ENCODE data around the gene PDZD2.

Gene PDZD2

DNA sequence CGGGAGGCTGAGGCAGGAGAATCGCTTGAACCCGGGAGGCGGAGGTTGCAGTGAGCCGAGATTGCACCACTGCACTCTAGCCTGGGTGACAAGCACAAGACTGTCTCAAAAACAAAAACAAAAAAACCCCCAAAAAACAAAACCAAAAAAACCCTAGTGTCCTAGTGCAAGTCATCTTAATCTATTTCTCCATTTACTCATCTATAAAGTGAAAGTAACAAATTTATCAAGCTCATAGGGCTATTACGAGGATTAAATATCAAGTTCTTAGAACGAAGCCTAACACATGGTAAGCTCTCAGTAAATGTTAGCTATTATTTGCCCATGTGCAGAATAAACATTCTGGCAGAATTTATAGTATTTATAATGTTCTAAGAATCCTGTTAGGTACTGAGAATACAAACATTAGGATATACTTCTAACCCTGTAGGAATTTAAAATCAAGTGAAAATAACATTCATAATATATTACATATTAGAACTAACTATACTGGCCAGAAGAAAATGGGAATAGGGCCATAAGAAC is 490.2 kb downstream of the PDZD2 start:
- peaks cover 75% of the 10 kb centered on the region for H3K36me3 ChIP-seq
- H3K9me3 ChIP-seq (ENCODE audit: severe bottlenecking) = no peaks in the 10 kb centered on the region
- no peak overlapping the region for H3K27ac ChIP-seq
- no peaks in the 10 kb centered on the region for H3K27me3 ChIP-seq (ENCODE audit: insufficient read depth, low read depth, severe bottlenecking)
- H3K4me3 ChIP-seq (ENCODE audit: low read depth, low read length) = no peak overlapping the region
- DNase-seq = no peak
- TF ChIP-seq, protein P1, sequence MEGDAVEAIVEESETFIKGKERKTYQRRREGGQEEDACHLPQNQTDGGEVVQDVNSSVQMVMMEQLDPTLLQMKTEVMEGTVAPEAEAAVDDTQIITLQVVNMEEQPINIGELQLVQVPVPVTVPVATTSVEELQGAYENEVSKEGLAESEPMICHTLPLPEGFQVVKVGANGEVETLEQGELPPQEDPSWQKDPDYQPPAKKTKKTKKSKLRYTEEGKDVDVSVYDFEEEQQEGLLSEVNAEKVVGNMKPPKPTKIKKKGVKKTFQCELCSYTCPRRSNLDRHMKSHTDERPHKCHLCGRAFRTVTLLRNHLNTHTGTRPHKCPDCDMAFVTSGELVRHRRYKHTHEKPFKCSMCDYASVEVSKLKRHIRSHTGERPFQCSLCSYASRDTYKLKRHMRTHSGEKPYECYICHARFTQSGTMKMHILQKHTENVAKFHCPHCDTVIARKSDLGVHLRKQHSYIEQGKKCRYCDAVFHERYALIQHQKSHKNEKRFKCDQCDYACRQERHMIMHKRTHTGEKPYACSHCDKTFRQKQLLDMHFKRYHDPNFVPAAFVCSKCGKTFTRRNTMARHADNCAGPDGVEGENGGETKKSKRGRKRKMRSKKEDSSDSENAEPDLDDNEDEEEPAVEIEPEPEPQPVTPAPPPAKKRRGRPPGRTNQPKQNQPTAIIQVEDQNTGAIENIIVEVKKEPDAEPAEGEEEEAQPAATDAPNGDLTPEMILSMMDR (IDR thresholded peaks at IDR 0.05; ENCODE audit: low read depth, low read length) = no peak

DNA sequence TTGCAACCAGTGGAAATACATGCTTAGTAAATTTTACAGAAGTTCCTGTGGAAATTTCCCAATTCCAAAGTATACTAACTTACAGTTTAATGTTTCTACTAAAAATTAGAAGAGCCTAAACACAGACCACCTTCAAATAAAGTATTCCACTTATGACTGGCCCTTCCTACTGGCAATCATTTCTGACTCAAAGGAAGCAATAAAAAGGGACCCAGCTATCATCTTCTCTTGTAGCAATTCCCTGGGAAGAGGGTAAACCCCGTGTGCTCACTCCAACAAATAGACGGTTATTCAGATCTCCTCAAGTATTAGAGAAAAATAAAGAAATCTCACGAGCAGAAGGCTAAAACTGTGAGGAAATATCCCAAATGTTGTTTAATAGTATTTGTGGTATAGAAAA is 491.9 kb downstream of the PDZD2 start:
- Histone ChIP-seq H3K27me3 (ENCODE audit: insufficient read depth, low read depth, severe bottlenecking) (no peaks in the 10 kb centered on the region), H3K9me3 (ENCODE audit: severe bottlenecking) (no peaks in the 10 kb centered on the region), H3K36me3 (peaks cover 82% of the 10 kb centered on the region), H3K27ac (no peak overlapping the region), H3K4me3 (ENCODE audit: low read depth, low read length) (no peak overlapping the region)
- DNase-seq = no peak
- TF ChIP-seq, protein P1 (IDR thresholded peaks at IDR 0.05; ENCODE audit: low read depth, low read length) = no peak

GRCh38 chr5:32131604-32132003 is 492.7 kb downstream of the PDZD2 start:
- Histone ChIP-seq H3K9me3 (ENCODE audit: severe bottlenecking) (no peaks in the 10 kb centered on the region), H3K27ac (no peak overlapping the region), H3K4me3 (ENCODE audit: low read depth, low read length) (no peak overlapping the region), H3K27me3 (ENCODE audit: insufficient read depth, low read depth, severe bottlenecking) (no peaks in the 10 kb centered on the region), H3K36me3 (peaks cover 77% of the 10 kb centered on the region)
- TF ChIP-seq, protein P1 (IDR thresholded peaks at IDR 0.05; ENCODE audit: low read depth, low read length) = no peak
- no peak for DNase-seq

DNA sequence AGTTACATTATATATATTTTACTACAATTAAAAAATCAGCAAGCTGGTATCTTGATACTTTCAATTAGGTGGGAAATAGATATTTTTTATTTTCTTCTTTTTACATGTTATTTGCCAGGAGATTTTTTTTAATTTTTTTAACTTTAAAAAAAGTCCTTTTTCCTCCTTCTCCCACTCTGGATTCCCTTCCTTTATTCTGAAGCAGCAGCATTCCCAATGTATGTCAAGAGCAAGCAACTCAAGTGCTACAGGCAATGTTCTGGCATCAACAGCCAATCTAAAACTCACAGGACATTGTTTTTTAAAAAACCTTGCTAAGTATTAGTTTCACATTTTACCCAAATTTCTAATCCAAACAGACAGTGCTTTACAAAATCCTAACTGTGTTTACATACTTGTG is 493.8 kb downstream of the PDZD2 start:
- Histone ChIP-seq H3K27ac (no peak overlapping the region), H3K36me3 (peaks cover 75% of the 10 kb centered on the region)
- DNase-seq = no peak

GRCh38 chr5:32135086-32135485 is 496.2 kb downstream of the PDZD2 start:
- Histone ChIP-seq H3K27ac (no peak overlapping the region), H3K27me3 (ENCODE audit: insufficient read depth, low read depth, severe bottlenecking) (no peaks in the 10 kb centered on the region), H3K4me3 (ENCODE audit: low read depth, low read length) (no peak overlapping the region), H3K36me3 (peaks cover 72% of the 10 kb centered on the region), H3K9me3 (ENCODE audit: severe bottlenecking) (no peaks in the 10 kb centered on the region)
- TF ChIP-seq, protein P1 (IDR thresholded peaks at IDR 0.05; ENCODE audit: low read depth, low read length) = no peak
- no peak for DNase-seq

More for the DNA sequence above, 493.8 kb downstream of the PDZD2 start:
- Histone ChIP-seq H3K4me3 (ENCODE audit: low read depth, low read length) (no peak overlapping the region), H3K9me3 (ENCODE audit: severe bottlenecking) (no peaks in the 10 kb centered on the region), H3K27me3 (ENCODE audit: insufficient read depth, low read depth, severe bottlenecking) (no peaks in the 10 kb centered on the region)
- TF ChIP-seq, protein P1 (IDR thresholded peaks at IDR 0.05; ENCODE audit: low read depth, low read length) = no peak

DNA sequence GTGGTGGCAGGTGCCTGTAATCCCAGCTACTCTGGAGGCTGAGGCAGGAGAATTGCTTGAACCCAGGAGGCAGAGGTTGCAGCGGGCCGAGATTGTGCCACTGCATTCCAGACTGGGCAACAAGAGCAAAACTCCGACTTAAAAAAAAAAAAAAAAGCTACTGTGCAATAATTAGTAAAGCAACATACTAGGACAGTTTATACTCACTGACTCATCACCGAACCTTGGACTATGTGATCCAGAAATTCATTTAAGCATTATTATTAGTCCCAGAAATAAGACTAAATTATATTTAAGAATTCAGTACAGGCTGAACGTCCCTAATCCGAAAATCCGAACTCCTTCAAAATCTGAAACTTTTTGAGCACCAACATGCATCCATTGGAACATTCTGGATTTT is 497.4 kb downstream of the PDZD2 start:
- no peak for DNase-seq
- TF ChIP-seq, protein P1 (IDR thresholded peaks at IDR 0.05; ENCODE audit: low read depth, low read length) = no peak
- H3K27ac ChIP-seq = no peak overlapping the region
- H3K4me3 ChIP-seq (ENCODE audit: low read depth, low read length) = no peak overlapping the region
- no peaks in the 10 kb centered on the region for H3K9me3 ChIP-seq (ENCODE audit: severe bottlenecking)
- H3K27me3 ChIP-seq (ENCODE audit: insufficient read depth, low read depth, severe bottlenecking) = no peaks in the 10 kb centered on the region
- peaks cover 68% of the 10 kb centered on the region for H3K36me3 ChIP-seq

Data from WERI-Rb-1 (cell line).